HG02884 (cell line): ENCODE data around the gene PCMT1.
"Not testable (repeated sequence)": the region's sequence is repeated elsewhere in the genome, so short reads cannot be mapped to it uniquely, and the experiment has no call there.

Experiments
- ATAC-seq: cut with Tn5 transposase; IDR thresholded peaks from one replicate; pipeline ENCODE4 v1.9.1; 2021; ENCODE audit warnings: mild to moderate bottlenecking, moderate library complexity; ENCODE audit not compliant: unreplicated experiment

PCMT1 gene

GRCh38 chr6:149749594-149750135 is at the start of gene PCMT1:
TSS of gene PCMT1 (plus strand) at chr6:149749741. CDS start at chr6:149749902, 161 bp downstream.
- ATAC-seq = peak; percentile 77

- no peak for ATAC-seq
Measured at GRCh38 chr6:149701714-149702113, 47.8 kb upstream of the PCMT1 start.

GRCh38 chr6:149711711-149712110 is 37.8 kb upstream of the PCMT1 start:
- ATAC-seq = no peak

- no peak for ATAC-seq
Measured at GRCh38 chr6:149714442-149714841, 35.1 kb upstream of the PCMT1 start.

DNA sequence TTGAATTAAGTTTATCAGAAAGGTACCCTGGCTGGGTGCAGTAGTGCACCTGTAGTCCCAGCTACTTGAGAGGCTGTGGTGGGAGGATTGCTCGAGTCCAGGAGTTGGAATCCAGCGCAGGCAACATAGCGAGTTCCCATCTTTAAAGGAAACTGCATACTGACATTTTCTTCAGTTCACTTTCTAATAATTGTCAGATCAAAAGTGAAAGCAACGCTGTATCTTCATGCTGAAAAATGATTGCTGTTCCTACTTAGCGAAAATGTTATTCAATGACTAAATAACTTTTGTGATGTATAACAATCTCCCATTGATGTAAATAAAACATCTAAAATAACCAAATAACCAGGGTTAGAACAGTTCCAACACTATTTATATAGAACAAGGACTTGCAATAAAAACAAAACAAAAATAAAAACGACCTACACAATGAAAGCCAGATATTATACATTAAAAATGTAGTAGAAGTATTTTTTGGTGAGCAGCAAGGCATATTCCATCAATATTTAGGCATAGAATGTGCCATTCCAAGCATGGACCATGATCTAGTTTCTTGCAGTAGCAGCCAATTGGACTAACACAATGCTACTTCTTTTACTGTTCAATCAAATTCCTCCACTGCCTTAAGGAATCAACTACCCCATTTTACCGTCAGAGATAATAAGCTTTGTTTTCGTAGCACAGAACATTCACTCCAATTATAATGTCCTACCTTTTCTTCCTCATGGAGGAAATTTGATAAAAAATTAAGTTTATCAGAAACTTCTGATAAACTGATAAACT is 33.2 kb upstream of the PCMT1 start:
- no peak for ATAC-seq

DNA sequence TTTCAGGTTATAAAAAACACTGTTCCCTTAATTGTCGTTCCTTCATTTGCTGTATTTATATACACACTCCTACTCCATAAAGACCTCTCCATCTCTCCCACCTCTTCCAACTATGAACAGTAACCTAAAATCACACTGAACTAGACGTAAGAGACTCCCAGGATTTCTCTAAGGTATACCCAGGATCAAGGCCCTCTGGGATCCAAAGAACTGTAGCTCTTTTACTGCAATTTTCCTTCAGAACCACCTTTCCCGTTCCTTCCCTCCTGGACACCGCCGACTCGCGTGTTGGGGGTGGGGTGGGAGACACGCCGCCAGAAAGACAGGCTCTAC is 32.3 kb upstream of the PCMT1 start:
- ATAC-seq = no peak

DNA sequence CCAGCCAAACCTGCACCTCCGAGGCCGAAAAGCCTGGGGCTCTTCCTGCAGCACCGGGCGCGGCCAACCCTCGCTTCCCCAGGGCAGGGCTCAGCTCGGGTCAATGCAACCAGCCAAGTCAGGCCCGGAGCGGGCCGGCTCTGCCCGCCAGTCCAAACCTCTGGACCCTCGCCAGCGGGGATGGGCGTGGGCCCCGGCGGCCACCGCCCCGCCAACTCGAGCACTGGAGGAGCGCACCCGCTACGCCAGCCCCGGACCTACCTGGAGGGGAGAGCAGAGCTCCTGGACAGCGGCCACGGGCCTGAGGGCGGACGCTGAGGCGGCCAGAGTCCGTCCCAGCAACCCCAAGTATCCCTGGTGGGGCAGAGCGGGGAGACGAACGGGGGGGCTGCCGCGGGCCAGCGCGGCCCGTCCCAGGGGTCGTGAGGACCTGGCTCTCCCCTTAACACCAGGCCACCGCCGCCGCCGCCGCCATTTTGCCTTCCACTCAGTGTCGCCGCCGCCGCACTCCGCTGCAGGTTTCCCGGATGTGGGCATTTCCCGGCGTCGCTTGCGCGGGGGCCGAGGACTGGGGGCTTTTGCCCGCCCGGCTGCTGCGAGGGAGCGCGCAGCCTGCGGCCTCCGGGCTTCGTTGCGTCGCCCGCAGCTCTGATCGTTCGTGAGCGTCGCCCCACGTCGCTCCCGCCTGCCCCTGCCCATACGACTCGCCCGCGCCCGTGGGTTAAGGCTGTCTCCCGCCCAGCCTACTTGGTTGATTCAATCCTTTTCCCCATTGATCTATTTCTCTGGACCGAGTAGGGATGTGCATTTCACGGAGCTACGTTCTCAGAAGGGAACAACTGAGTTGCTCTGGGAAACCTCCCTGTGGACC is 31.7 kb upstream of the PCMT1 start, which contains the start of gene LATS1:
TSS of gene LATS1 (minus strand) at position 514 of the 871 bp plus-strand sequence. CDS start 15,975 bp downstream, outside the sequence.
- ATAC-seq = peak; percentile 79

- ATAC-seq = no peak
Measured at GRCh38 chr6:149719531-149719930, 30.0 kb upstream of the PCMT1 start.

DNA sequence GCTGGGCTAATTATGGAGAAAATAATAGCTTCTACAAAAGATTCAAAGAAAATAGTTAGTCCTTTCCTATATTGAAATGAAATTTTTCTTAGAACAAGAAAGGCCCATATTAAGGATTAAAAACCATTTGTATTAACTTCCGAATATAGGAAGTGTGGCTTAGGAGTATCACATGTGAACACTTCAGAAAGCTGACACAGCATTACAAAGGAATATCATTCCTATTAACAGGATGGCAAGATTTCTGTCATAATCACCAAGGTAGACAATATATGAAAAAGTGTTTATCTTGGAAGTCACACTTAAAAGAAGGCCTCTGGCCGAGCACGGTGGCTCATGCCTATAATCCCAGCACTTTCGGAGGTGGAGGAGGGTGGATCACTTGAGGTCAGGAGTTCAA is 26.3 kb upstream of the PCMT1 start:
- ATAC-seq = no peak

GRCh38 chr6:149723771-149724417 is 25.6 kb upstream of the PCMT1 start:
- peak; percentile 50 for ATAC-seq

GRCh38 chr6:149725785-149726184 is 23.8 kb upstream of the PCMT1 start:
- ATAC-seq = no peak

DNA sequence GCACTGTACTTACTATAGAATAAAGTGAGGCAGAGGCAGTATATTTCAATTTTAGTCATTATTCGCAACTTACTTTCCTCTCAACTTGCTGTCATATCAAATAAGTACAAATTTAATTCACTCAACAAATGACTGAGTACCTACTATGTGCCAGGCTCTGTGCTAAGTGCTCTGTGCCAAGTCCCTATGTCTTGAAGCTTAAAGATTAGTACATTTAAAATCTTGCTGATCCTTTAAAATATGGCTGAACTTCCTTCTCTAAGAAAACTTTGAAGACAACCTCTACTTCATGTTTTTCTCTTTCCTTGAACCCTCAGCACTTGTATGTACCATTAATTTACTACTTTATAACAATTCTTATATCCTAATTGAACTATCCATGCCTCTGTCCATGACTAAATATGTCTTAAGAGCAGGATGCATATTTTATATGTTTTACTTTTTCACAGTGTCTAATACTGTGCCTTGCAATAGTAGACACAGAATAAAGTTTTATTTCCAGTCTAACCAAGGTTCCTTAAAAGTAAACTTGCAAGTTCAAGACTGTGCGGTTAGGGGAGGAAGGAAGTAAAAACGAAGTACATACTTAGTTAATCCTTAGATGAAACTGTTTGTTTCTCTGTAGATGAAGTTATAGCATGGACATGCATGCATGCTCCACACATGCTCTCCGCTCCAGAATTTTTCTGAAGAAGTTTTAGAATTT is 21.6 kb upstream of the PCMT1 start:
- no peak for ATAC-seq

DNA sequence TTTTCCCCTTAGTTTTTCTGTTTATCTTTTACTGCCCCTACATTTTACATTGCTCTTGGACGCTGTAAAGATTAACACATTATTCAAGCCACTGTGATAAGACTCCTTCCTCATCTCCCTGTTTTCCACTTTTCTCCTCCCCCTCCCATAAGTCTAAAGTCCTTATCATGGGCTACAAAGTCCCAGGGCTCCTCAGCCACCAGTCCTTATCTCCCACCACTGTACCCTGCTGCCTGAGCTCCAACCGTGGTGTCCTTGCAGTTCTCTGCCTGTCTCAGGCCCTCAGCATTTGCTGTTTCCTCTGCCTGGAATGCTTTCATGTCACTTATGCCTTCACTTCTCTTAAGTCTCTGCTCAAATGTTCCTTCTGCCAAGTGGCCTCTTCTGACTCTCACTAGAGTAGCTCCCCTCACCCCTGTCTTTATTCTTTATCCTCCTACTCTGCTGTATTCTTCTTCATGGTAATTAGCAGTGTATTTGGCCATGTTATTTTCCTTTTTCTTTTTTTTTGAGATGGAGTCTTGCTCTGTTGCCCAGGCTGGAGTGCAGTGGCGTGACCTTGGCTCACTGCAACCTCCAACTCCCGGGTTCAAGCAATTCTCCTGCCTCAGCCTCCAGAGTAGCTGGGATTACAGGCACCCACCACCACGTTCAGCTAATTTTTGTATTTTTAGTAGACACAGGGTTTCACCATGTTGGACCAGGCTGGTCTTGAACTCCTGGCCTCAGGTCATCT is 20.9 kb upstream of the PCMT1 start:
- ATAC-seq = no peak

DNA sequence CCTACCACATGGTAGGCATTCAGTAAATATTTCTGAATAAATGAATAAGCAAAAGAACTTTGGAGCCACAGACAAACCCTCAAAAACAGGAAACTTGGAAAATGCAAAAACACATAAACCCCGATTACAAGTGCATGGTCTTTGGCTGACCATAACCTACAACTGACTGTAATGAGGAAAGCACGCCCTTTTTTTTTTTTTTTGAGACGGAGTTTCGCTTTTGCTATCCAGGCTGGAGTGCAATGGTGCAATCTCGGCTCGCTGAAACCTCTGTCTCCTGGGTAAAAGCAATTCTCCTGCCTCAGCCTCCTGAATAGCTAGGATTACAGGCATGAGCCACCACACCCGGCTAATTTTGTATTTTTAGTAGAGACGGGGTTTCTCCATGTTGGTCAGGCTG is 19.7 kb upstream of the PCMT1 start:
- ATAC-seq = no peak

DNA sequence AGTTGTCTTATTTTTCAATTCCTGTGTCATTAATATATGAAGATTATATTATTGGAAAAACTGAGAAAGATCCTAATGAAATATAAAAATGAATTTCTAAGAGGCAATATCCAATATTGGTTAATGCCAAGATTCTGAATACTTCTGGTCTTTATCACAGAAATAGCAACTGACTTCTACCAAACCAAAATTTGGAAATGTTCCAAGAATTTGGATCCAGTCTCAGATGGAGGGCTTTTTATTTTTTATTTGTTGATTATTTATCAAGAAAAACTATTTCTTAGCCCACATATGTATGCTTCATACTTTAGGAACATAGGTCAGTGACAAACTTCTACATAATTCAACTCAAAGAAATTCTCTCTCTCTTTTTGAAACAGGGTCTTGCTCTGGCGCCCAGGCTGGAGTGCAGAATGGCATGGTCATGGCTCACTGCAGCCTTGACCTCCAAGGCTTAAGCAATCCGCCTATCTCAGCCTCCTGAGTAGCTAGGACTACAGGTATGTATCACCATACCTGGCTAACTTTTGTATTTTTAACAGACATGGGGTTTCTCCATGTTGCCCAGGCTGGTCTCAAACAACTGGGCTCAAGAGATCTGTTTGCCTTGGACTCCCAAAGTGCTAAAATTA is 16.3 kb upstream of the PCMT1 start:
- ATAC-seq = no peak

GRCh38 chr6:149734915-149735314 is 14.6 kb upstream of the PCMT1 start:
- no peak for ATAC-seq

DNA sequence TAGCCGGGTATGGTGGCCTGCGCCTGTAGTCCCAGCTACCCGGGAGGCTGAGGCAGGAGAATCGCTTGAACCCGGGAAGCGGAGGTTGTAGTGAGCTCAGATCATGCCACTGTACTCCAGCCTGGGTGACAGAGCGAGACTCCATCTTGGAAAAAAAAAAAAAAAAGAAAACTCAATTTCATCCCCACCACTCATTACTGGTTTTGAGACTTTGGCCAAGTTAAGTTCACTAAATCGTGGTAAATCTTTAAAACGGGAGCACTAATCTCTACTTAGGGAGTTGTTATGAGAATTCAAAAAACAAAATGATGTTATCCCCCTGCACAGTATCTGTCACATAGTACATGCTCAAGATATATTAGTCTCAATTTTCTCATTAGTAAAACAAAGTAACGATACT is 4.3 kb upstream of the PCMT1 start:
- not testable (repeated sequence) for ATAC-seq

GRCh38 chr6:149746147-149746946 is 3.2 kb upstream of the PCMT1 start, which contains the start of gene NUP43:
TSS of gene NUP43 (minus strand) at chr6:149746529. CDS start at chr6:149746495, 34 bp downstream.
- ATAC-seq = peak; percentile 53
